ENCODE results near the gene FGF14. TPM values are rescaled to one million over a fixed set of nuclear protein-coding genes. Genes with fewer than 3 reads are reported as not detected.

FGF14 gene
- polyA plus RNA-seq, 1 donor (not counting 4 experiments of a cell fraction or from before 2014, with no cell fraction given) = 0.09 TPM

GRCh38 chr13:102346769-102347168 is 55.1 kb downstream of the FGF14 start:
- Histone ChIP-seq H3K4me1 (ENCODE audit: control insufficient read depth, extremely low read depth, insufficient read depth, low read length) (no peaks in the 10 kb centered on the region), H4K20me1 (ENCODE audit: control insufficient read depth, extremely low read depth, insufficient read depth, low read length) (no peaks in the 10 kb centered on the region), H3K4me2 (ENCODE audit: control insufficient read depth, extremely low read depth, insufficient read depth, low read depth, low read length) (no peak overlapping the region), H3K27ac (ENCODE audit: control insufficient read depth, insufficient read depth, low read length) (no peak overlapping the region), H3K4me3 (ENCODE audit: control insufficient read depth in 2 of 3, extremely low read depth in 1 of 3, insufficient read depth in 2 of 3, low read depth in 1 of 3, low read length in 3 of 3) (no peak overlapping the region), H3K9ac (ENCODE audit: control insufficient read depth, extremely low read depth, insufficient read depth, low read length) (no peak overlapping the region), H3K9me3 (ENCODE audit: control insufficient read depth, low read depth, low read length) (no peaks in the 10 kb centered on the region), H3K27me3 (ENCODE audit: control insufficient read depth, extremely low read depth, insufficient read depth, low read length) (no peaks in the 10 kb centered on the region), H3K36me3 (ENCODE audit: control insufficient read depth in 2 of 2, extremely low read depth in 1 of 2, insufficient read depth in 2 of 2, low read length in 2 of 2) (no peaks in the 10 kb centered on the region), H3K9me1 (ENCODE audit: control insufficient read depth, extremely low read depth, insufficient read depth, low read length) (no peaks in the 10 kb centered on the region), H2AFZ (ENCODE audit: control insufficient read depth, low read length) (no peak overlapping the region), H3K79me2 (ENCODE audit: control insufficient read depth, insufficient read depth, low read length) (no peaks in the 10 kb centered on the region)
- FAIRE-seq (no peak), DNase-seq (ENCODE audit: low read depth, low spot score) (no peak)
- TF ChIP-seq CTCF (optimal IDR thresholded peaks at IDR 0.05 in 1 of 3, IDR thresholded peaks at IDR 0.05 in 1 of 3, conservative IDR thresholded peaks at IDR 0.05 in 1 of 3; ENCODE audit: extremely low read depth in 1 of 3, insufficient read depth in 2 of 3, low read length in 3 of 3) = no peak
- dilution Hi-C loops (cut with MboI; ENCODE audit: extremely low pct_ligation_motif_present, low sequenced_read_pairs) = no loop called here

GRCh38 chr13:102344410-102344809 is 57.4 kb downstream of the FGF14 start:
- H3K27ac ChIP-seq (ENCODE audit: control insufficient read depth, insufficient read depth, low read length) = no peak overlapping the region
- no peaks in the 10 kb centered on the region for H3K36me3 ChIP-seq (ENCODE audit: control insufficient read depth in 2 of 2, extremely low read depth in 1 of 2, insufficient read depth in 2 of 2, low read length in 2 of 2)
- H3K9me1 ChIP-seq (ENCODE audit: control insufficient read depth, extremely low read depth, insufficient read depth, low read length) = no peaks in the 10 kb centered on the region
- FAIRE-seq = no peak
- TF ChIP-seq CTCF (optimal IDR thresholded peaks at IDR 0.05 in 1 of 3, IDR thresholded peaks at IDR 0.05 in 1 of 3, conservative IDR thresholded peaks at IDR 0.05 in 1 of 3; ENCODE audit: extremely low read depth in 1 of 3, insufficient read depth in 2 of 3, low read length in 3 of 3) (no peak), EZH2 (IDR thresholded peaks at IDR 0.05; ENCODE audit: low read length) (no peak)
- H3K4me1 ChIP-seq (ENCODE audit: control insufficient read depth, extremely low read depth, insufficient read depth, low read length) = no peaks in the 10 kb centered on the region
- no peak overlapping the region for H3K9ac ChIP-seq (ENCODE audit: control insufficient read depth, extremely low read depth, insufficient read depth, low read length)
- H3K9me3 ChIP-seq (ENCODE audit: control insufficient read depth, low read depth, low read length) = no peaks in the 10 kb centered on the region
- H3K79me2 ChIP-seq (ENCODE audit: control insufficient read depth, insufficient read depth, low read length) = no peaks in the 10 kb centered on the region
- no peak overlapping the region for H3K4me3 ChIP-seq (ENCODE audit: control insufficient read depth in 2 of 3, extremely low read depth in 1 of 3, insufficient read depth in 2 of 3, low read depth in 1 of 3, low read length in 3 of 3)
- DNase-seq (ENCODE audit: low read depth, low spot score) = no peak
- no peak overlapping the region for H2AFZ ChIP-seq (ENCODE audit: control insufficient read depth, low read length)
- dilution Hi-C loops (cut with MboI; ENCODE audit: extremely low pct_ligation_motif_present, low sequenced_read_pairs) = no loop called here
- H4K20me1 ChIP-seq (ENCODE audit: control insufficient read depth, extremely low read depth, insufficient read depth, low read length) = no peaks in the 10 kb centered on the region
- no peak overlapping the region for H3K4me2 ChIP-seq (ENCODE audit: control insufficient read depth, extremely low read depth, insufficient read depth, low read depth, low read length)
- no peaks in the 10 kb centered on the region for H3K27me3 ChIP-seq (ENCODE audit: control insufficient read depth, extremely low read depth, insufficient read depth, low read length)

Measured in keratinocyte (primary cell).